Measurements from ENCODE around the gene ADAM22.
A peak's percentile ranks its signal among the peaks of the same experiment; 100 is the strongest.

The ADAM22 gene

DNA sequence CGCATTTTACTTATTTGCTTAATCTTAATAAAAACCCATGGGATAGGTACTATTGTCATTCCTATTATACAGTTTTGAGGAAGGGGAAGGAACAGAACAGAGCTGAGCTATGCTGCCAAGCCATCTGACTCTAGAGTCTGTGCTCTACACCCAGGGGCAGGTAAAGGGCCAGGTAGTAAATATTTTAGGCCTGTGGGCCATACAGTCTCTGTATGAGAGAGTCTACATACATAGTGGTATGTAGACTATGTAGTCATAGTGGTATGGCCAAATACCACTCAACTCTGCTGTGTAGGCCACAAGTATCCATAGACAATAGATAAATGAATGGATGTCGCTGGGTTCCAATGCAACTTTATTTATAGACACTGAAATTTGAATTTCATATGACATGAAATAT, 289.2 kb downstream of the ADAM22 start:
- no peak for DNase-seq

DNA sequence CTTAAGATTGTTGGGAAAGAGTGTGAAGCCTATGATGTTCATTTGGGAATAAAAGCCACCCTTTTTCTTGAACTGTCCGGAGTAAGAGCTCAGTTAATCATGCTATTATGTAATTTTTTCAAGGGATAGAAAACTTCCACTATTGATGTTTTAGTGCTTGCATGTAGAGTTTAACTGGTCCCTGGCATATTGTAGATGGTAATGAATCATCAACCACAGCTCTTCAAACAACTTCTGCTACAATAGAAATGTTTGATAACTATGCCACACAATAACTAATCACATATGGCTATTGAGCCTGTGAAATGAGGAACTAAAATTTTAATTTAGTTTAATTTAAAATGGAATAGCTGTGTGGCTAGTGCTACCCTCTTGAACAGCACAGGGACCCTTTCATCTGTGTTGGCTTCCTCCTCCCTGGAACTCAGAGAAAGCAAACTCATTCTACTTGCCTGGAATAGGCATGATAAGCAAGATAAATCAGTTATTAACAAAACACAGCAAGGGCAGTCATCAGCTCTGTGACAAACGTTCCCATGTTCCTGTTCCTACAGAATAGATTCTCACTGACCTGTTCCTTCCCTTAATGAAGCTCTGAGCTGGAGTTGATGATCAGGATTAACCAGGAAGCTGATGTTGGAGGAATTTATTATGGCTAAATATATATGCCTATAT, 290.7 kb downstream of the ADAM22 start:
- no peak for DNase-seq

DNA sequence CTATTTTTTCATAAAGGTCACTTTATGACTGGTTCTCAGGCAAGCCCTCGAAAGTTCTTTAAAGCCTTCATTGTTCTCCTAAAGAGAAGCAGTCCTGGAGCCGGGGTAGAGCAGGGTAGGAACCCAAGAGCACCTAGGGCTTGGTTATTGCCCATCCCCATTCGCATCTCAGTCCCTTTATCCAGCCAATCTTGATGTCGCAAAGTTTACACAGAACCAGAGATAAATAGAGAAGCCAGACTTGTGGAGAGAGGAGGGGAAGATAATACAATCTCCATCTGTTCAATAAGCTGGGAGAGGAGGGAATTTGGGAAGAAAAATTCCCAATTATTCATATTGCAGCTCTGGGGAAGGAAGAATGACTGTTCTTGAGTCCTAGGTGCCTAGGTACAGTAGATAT, 292.1 kb downstream of the ADAM22 start:
- DNase-seq = no peak

GRCh38 chr7:88226886-88227516, 292.9 kb downstream of the ADAM22 start:
- no peak for DNase-seq

GRCh38 chr7:88229302-88229995, 295.4 kb downstream of the ADAM22 start:
- DNase-seq = no peak

DNA sequence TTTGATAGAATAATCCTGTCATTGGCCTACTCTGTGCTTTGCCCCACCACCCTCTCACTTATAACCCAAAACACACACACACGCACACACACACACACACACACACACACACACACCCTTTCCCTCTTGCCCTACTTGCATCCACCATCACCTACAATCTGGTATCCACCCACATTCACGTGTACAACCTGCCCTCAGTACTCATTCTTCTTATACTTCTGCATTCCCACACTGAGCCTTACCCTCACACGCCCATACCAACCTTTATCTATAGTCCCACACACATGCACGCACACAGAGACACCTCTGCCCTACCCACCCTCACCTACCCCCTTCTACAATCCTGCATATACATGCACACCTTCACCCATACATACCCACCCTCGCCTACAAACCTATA, 296.6 kb downstream of the ADAM22 start:
- DNase-seq = no peak

GRCh38 chr7:88233828-88234227, 299.8 kb downstream of the ADAM22 start:
- DNase-seq = no peak

DNA sequence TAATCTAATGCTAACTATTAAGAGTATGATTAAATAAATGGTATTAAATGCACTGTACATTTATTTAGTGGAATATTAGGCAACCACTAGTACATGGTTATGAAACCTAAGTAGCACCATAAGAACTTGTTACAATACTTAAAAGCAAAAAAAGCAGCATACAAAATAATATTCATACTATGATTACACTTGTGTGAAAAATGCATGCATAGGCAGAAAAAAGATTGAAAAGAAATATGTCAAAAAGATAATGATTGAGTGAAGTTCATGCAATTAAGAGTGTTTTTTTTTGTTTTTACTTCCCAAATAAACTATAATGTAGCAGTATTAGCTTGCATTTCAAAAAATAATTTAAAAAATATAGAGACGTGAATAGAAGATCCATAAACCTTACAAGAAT, 305.8 kb downstream of the ADAM22 start:
- no peak for DNase-seq

DNA sequence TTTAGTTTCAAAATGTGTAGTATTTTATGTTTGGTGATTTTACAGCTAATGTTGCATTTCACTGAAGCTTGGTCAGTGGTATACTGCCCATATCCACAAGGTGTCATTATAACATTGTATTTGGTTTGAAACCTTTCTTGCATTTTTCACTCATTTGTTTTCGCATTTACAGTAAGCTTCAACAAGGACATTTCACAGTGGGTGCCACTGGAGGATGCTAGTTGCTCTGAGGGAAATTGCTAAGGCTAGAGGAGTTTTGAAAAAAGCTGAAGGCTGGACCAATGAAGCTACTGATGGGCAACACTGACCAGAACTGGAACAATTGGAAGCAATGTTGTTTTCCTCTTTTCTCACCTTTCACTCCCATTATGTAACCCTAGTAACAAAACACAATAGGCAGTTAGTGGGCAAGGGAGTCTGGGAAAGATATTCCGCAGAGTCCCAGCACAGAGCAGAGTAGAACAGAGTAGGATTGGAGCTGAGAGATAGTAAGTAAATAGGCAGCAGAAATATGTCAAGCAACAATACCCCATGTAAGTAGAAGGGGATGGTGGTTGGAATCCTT, 309.4 kb downstream of the ADAM22 start:
- DNase-seq = peak; percentile 54 to 94 (median 79)

- DNase-seq = peak in 1 of 3 experiments; percentile 21
Measured at GRCh38 chr7:88244258-88244657, 310.2 kb downstream of the ADAM22 start.

Measured in NCI-H1417 (cell line).